ENCODE measurements around the gene ENPP4. TPM values are rescaled to one million over a fixed set of nuclear protein-coding genes. Genes with fewer than 3 reads are reported as not detected.

The ENPP4 gene
- total RNA-seq, 1 experiment from 2014 or later, result 0.34 TPM

DNA sequence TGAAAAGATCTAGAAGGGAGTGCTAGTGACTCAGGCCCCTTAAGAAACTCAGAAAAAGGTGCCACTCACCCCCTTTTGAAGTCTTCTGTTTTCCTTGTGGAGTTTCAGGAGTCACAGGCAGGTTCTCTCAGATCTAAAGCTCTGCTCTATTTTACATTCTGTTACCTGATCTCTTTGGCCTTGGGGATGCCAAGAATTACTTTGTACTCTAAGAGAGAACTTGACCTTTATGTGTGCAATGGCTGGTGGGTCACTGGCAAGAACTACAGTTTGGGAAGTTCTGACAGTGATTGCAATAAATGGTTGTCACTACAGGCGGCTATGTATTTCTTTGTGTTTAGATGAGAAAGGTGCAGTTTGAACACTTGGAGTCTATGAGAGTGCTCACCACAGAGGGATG lies 24.2 kb upstream of the ENPP4 start:
- Histone ChIP-seq H3K27ac (ENCODE audit: low read depth, low read length, poor library complexity, severe bottlenecking) (no peak overlapping the region), H3K4me3 (ENCODE audit: low read depth, low read length, poor library complexity, severe bottlenecking) (no peak overlapping the region), H3K36me3 (ENCODE audit: insufficient read depth, low read length, poor library complexity, severe bottlenecking) (no peaks in the 10 kb centered on the region), H3K4me1 (ENCODE audit: insufficient read depth, low read length, poor library complexity, severe bottlenecking) (no peaks in the 10 kb centered on the region), H3K9me3 (ENCODE audit: low read depth, low read length, poor library complexity, severe bottlenecking) (peaks cover 4% of the 10 kb centered on the region), H3K27me3 (replicated peaks; ENCODE audit: insufficient read depth, low read depth, low read length, poor library complexity) (peaks cover 3% of the 10 kb centered on the region)
- POLR2A ChIA-PET (ENCODE audit: low non-redundant PET), result no interaction called here
- CTCF ChIA-PET, result no interaction called here
- intact Hi-C loops (cut with micrococcal nuclease; ENCODE audit: unreplicated experiment), result no loop called here
- DNase-seq (ENCODE audit: low spot score), result no peak
- BruUV-seq (replicated peaks), result no TSS peak
- no peak for TF ChIP-seq EZH2 (IDR thresholded peaks at IDR 0.05; ENCODE audit: borderline replicate concordance, low read depth, low read length, poor library complexity, severe bottlenecking)
- TF ChIP-seq, protein P1, sequence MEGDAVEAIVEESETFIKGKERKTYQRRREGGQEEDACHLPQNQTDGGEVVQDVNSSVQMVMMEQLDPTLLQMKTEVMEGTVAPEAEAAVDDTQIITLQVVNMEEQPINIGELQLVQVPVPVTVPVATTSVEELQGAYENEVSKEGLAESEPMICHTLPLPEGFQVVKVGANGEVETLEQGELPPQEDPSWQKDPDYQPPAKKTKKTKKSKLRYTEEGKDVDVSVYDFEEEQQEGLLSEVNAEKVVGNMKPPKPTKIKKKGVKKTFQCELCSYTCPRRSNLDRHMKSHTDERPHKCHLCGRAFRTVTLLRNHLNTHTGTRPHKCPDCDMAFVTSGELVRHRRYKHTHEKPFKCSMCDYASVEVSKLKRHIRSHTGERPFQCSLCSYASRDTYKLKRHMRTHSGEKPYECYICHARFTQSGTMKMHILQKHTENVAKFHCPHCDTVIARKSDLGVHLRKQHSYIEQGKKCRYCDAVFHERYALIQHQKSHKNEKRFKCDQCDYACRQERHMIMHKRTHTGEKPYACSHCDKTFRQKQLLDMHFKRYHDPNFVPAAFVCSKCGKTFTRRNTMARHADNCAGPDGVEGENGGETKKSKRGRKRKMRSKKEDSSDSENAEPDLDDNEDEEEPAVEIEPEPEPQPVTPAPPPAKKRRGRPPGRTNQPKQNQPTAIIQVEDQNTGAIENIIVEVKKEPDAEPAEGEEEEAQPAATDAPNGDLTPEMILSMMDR (conservative IDR thresholded peaks at IDR 0.05; ENCODE audit: low read depth, low read length), result no peak

DNA sequence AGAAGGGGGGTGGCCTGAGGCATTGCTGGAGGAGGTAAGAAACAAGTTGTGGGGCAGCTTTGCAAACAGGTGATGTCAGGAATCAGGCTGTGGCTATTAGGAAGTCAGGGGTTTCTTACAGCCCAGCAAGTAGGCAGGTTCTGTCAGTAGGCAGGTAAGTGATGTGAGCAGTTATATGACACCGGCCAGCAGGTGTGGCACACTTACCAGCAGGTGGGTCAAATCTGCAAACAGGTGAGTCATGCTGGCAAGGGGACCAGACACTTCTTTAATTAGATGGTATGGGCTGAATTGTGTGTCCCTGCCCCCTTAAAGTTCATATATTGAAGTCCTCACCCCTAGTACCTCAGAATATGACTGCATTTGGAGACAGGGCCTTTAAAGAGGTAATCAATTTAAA lies 16.4 kb upstream of the ENPP4 start:
- Histone ChIP-seq H3K4me3 (ENCODE audit: low read depth, low read length, poor library complexity, severe bottlenecking) (no peak overlapping the region), H3K9me3 (ENCODE audit: low read depth, low read length, poor library complexity, severe bottlenecking) (no peaks in the 10 kb centered on the region), H3K36me3 (ENCODE audit: insufficient read depth, low read length, poor library complexity, severe bottlenecking) (no peaks in the 10 kb centered on the region), H3K27ac (ENCODE audit: low read depth, low read length, poor library complexity, severe bottlenecking) (no peak overlapping the region), H3K4me1 (ENCODE audit: insufficient read depth, low read length, poor library complexity, severe bottlenecking) (no peaks in the 10 kb centered on the region), H3K27me3 (replicated peaks; ENCODE audit: insufficient read depth, low read depth, low read length, poor library complexity) (no peaks in the 10 kb centered on the region)
- intact Hi-C loops (cut with micrococcal nuclease; ENCODE audit: unreplicated experiment), result no loop called here
- ChIA-PET CTCF (no interaction called here), POLR2A (ENCODE audit: low non-redundant PET) (no interaction called here)
- TF ChIP-seq, protein P1 (conservative IDR thresholded peaks at IDR 0.05; ENCODE audit: low read depth, low read length), result no peak
- no peak for TF ChIP-seq EZH2 (IDR thresholded peaks at IDR 0.05; ENCODE audit: borderline replicate concordance, low read depth, low read length, poor library complexity, severe bottlenecking)
- DNase-seq (ENCODE audit: low spot score), result no peak
- BruUV-seq (replicated peaks), result no TSS peak

DNA sequence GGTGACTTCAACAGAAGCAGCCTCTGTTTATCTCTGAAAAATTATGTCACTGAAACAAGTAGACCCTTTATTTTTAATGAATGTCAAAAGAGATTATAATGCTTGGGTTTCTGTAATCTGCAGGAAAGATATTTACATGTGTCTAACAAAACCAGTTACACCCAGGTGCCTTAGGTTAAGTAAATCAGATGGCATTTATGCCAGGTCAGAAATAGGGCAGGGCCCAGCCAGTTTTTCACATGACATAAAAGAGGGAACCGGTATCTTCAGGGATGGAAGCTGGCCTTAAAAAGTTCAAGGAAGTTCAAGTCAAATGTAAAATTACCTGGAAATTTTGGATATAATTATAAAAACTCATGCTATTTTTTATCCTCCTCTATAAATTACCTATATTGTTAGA lies 14.2 kb upstream of the ENPP4 start:
- Histone ChIP-seq H3K4me3 (ENCODE audit: low read depth, low read length, poor library complexity, severe bottlenecking) (no peak overlapping the region), H3K36me3 (ENCODE audit: insufficient read depth, low read length, poor library complexity, severe bottlenecking) (no peaks in the 10 kb centered on the region), H3K9me3 (ENCODE audit: low read depth, low read length, poor library complexity, severe bottlenecking) (no peaks in the 10 kb centered on the region), H3K27ac (ENCODE audit: low read depth, low read length, poor library complexity, severe bottlenecking) (no peak overlapping the region), H3K27me3 (replicated peaks; ENCODE audit: insufficient read depth, low read depth, low read length, poor library complexity) (no peaks in the 10 kb centered on the region), H3K4me1 (ENCODE audit: insufficient read depth, low read length, poor library complexity, severe bottlenecking) (no peaks in the 10 kb centered on the region)
- CTCF ChIA-PET, result no interaction called here
- intact Hi-C loops (cut with micrococcal nuclease; ENCODE audit: unreplicated experiment), result no loop called here
- no peak for DNase-seq (ENCODE audit: low spot score)
- TF ChIP-seq, protein P1 (conservative IDR thresholded peaks at IDR 0.05; ENCODE audit: low read depth, low read length), result no peak
- TF ChIP-seq EZH2 (IDR thresholded peaks at IDR 0.05; ENCODE audit: borderline replicate concordance, low read depth, low read length, poor library complexity, severe bottlenecking), result no peak
- POLR2A ChIA-PET (ENCODE audit: low non-redundant PET), result no interaction called here
- no TSS peak for BruUV-seq (replicated peaks)

Data from A673 (cell line).